ENCODE measurements around the gene MOCOS. TPM values are rescaled to one million over a fixed set of nuclear protein-coding genes. Genes with fewer than 3 reads are reported as not detected.

Gene MOCOS
- total and polyA plus RNA-seq, 2 experiments from 2014 or later, result 3.1 to 8.6 TPM

DNA sequence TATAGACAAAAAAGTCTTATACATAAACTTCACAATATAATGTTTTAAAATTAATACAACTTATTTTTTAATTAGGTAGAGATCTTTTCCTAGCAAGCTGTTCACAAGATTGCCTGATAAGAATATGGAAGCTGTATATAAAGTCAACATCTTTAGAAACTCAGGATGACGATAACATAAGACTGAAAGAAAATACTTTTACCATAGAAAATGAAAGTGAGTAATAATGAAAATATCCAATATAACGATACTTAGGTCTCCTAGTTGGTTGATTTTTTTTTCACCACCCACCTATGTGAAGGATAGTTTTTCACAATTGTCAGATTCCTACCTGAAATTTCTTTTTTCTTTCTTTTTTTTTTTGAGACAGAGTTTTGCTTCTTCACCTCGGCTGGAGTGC, 44.5 kb upstream of the MOCOS start:
- H4K20me1 ChIP-seq (ENCODE audit: insufficient read depth, poor library complexity, severe bottlenecking), result no peaks in the 10 kb centered on the region
- no peaks in the 10 kb centered on the region for H3K9me3 ChIP-seq (ENCODE audit: low read depth)
- DNase-seq (ENCODE audit: low spot score), result no peak
- H2AFZ ChIP-seq, result no peak overlapping the region
- H3K9me2 ChIP-seq (replicated peaks; ENCODE audit: insufficient read depth), result no peaks in the 10 kb centered on the region
- H3K27me3 ChIP-seq, result no peaks in the 10 kb centered on the region
- no peak overlapping the region for H3K4me2 ChIP-seq
- TF ChIP-seq EZH2phosphoT487 (IDR thresholded peaks at IDR 0.05; ENCODE audit: low read depth, severe bottlenecking, unreplicated experiment) (no peak), EZH2 (IDR thresholded peaks at IDR 0.05; ENCODE audit: borderline replicate concordance) (no peak)
- TF ChIP-seq, protein P1, sequence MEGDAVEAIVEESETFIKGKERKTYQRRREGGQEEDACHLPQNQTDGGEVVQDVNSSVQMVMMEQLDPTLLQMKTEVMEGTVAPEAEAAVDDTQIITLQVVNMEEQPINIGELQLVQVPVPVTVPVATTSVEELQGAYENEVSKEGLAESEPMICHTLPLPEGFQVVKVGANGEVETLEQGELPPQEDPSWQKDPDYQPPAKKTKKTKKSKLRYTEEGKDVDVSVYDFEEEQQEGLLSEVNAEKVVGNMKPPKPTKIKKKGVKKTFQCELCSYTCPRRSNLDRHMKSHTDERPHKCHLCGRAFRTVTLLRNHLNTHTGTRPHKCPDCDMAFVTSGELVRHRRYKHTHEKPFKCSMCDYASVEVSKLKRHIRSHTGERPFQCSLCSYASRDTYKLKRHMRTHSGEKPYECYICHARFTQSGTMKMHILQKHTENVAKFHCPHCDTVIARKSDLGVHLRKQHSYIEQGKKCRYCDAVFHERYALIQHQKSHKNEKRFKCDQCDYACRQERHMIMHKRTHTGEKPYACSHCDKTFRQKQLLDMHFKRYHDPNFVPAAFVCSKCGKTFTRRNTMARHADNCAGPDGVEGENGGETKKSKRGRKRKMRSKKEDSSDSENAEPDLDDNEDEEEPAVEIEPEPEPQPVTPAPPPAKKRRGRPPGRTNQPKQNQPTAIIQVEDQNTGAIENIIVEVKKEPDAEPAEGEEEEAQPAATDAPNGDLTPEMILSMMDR (IDR thresholded peaks at IDR 0.05; ENCODE audit: poor library complexity), result no peak
- H3K4me3 ChIP-seq, result no peak overlapping the region
- no peak overlapping the region for H3K27ac ChIP-seq
- no peaks in the 10 kb centered on the region for H3K4me1 ChIP-seq (ENCODE audit: insufficient read depth)
- H3K79me2 ChIP-seq, result peaks cover 3% of the 10 kb centered on the region
- 94% methylated on average over 3 of the region's 3 CpGs for WGBS (ENCODE audit: low lambda C conversion rate, missing lambda C conversion rate)
- peaks cover 3% of the 10 kb centered on the region for H3K36me3 ChIP-seq (replicated peaks; ENCODE audit: insufficient read depth, low read depth)

DNA sequence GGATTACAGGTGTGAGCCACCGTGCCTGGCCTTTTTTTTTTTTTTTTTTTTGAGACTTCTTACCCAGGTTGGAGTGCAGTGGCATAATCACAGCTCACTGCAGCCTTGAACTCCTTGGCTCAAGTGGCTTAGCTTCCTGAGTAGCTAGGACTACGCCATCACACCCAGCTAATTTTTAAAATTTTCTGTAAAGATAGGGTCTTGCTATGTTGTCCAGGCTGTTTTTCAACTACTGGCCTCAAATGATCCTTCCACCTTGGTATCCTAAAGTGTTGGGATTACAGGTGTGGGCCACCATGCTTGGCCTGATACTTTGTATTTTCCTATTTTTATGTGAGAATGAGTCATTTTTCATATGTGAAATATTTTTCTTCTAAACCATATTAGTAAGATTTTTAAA, 43.9 kb upstream of the MOCOS start:
- Histone ChIP-seq H3K36me3 (replicated peaks; ENCODE audit: insufficient read depth, low read depth) (peaks cover 3% of the 10 kb centered on the region), H3K9me3 (ENCODE audit: low read depth) (no peaks in the 10 kb centered on the region)
- no peak for DNase-seq (ENCODE audit: low spot score)

DNA sequence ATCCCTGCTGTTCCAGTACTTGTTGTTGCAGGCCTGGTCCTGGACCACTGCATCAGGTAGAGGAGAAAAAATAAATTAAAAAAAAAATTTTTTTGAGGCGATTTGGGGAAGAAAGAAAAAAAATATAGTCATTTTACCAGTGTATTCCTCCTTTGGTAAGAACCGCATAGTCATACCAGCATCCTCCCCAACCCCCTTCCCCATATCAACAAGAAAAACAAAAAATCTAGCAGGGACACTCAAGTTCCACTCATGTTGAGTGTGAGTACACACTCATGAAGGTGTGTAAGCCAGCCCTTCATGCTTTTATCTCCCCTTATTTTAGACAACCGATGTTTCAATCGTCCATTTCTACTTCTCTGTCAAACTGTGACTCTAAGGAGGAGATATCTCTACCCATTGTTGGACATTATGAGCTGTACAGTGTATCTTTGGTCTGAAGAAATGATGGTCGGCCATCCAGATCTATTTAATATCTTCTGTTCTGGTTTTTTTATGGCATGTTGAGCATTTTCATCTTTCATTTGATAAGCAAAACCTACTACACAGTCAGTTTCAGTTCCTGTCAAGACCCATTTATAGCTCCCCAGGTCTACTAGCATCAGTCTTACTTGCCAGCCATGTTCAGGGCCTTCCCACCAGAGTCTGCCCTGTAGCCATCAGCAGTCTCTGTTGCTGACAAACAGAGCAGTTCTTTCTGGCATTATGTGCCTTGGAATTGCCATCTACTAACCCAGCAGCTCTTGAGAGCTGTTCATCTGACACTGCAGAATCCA, 37.6 kb upstream of the MOCOS start:
- Histone ChIP-seq H3K9me2 (replicated peaks; ENCODE audit: insufficient read depth) (no peaks in the 10 kb centered on the region), H2AFZ (no peak overlapping the region), H4K20me1 (ENCODE audit: insufficient read depth, poor library complexity, severe bottlenecking) (no peaks in the 10 kb centered on the region), H3K79me2 (no peaks in the 10 kb centered on the region), H3K4me3 (no peak overlapping the region), H3K4me1 (ENCODE audit: insufficient read depth) (no peaks in the 10 kb centered on the region), H3K36me3 (replicated peaks; ENCODE audit: insufficient read depth, low read depth) (no peaks in the 10 kb centered on the region), H3K9me3 (ENCODE audit: low read depth) (no peaks in the 10 kb centered on the region), H3K27me3 (no peaks in the 10 kb centered on the region), H3K4me2 (no peak overlapping the region), H3K27ac (no peak overlapping the region)
- no peak for TF ChIP-seq EZH2phosphoT487 (IDR thresholded peaks at IDR 0.05; ENCODE audit: low read depth, severe bottlenecking, unreplicated experiment)
- TF ChIP-seq, protein P1 (IDR thresholded peaks at IDR 0.05; ENCODE audit: poor library complexity), result no peak
- TF ChIP-seq EZH2 (IDR thresholded peaks at IDR 0.05; ENCODE audit: borderline replicate concordance), result no peak
- no peak for DNase-seq (ENCODE audit: low spot score)
- WGBS (ENCODE audit: low lambda C conversion rate, missing lambda C conversion rate), result 98% methylated on average over 5 of the region's 5 CpGs

More for the DNA sequence above, 43.9 kb upstream of the MOCOS start:
- 91% methylated on average over 2 of the region's 2 CpGs for WGBS (ENCODE audit: low lambda C conversion rate, missing lambda C conversion rate)
- no peak overlapping the region for H2AFZ ChIP-seq
- H4K20me1 ChIP-seq (ENCODE audit: insufficient read depth, poor library complexity, severe bottlenecking), result no peaks in the 10 kb centered on the region
- H3K79me2 ChIP-seq, result peaks cover 3% of the 10 kb centered on the region
- H3K27me3 ChIP-seq, result no peaks in the 10 kb centered on the region
- no peak overlapping the region for H3K4me2 ChIP-seq
- H3K4me3 ChIP-seq, result no peak overlapping the region
- H3K4me1 ChIP-seq (ENCODE audit: insufficient read depth), result no peaks in the 10 kb centered on the region
- H3K9me2 ChIP-seq (replicated peaks; ENCODE audit: insufficient read depth), result no peaks in the 10 kb centered on the region
- no peak overlapping the region for H3K27ac ChIP-seq
- no peak for TF ChIP-seq EZH2 (IDR thresholded peaks at IDR 0.05; ENCODE audit: borderline replicate concordance)
- TF ChIP-seq EZH2phosphoT487 (IDR thresholded peaks at IDR 0.05; ENCODE audit: low read depth, severe bottlenecking, unreplicated experiment), result no peak
- TF ChIP-seq, protein P1 (IDR thresholded peaks at IDR 0.05; ENCODE audit: poor library complexity), result no peak
